Lung (tissue), 12 donors: ENCODE measurements around the gene SLC41A3. TPM values are rescaled to one million over a fixed set of nuclear protein-coding genes. Genes with fewer than 3 reads are reported as not detected.
"Not testable (repeated sequence)": the region's sequence is repeated elsewhere in the genome, so short reads cannot be mapped to it uniquely, and the experiment has no call there.

Experiments
- ATAC-seq: fragments of 200-7000 bp; cut with Tn5 transposase; one replicate; pipeline ENCODE4 v1.9.1; 2020; ENCODE audit warnings: moderate number of reproducible peaks; ENCODE audit not compliant: insufficient read depth, low FRiP score
- DNase-seq, 3 donors: peaks; one replicate each; pipeline ENCODE4 v3.0.0-alpha.2; 2013 to 2017
- H3K27ac ChIP-seq, 2 donors: one replicate each; pipeline ENCODE4 v1.5.1; 2013; ENCODE audit warnings: mild to moderate bottlenecking in 2 of 2, moderate library complexity in 2 of 2, control low read depth in 1 of 2, inconsistent platforms in 1 of 2, low read depth in 1 of 2, low read length in 1 of 2
- H3K27me3 ChIP-seq, 3 donors: one replicate each; pipeline ENCODE4 v1.5.1; 2013; ENCODE audit warnings: low read length in 2 of 3; ENCODE audit not compliant: control insufficient read depth in 3 of 3, insufficient read depth in 3 of 3
- H3K36me3 ChIP-seq, 4 donors: one replicate each; pipeline ENCODE4 v1.5.1; 2013; ENCODE audit warnings: low read length in 4 of 4, mild to moderate bottlenecking in 1 of 4, moderate library complexity in 1 of 4; ENCODE audit not compliant: control insufficient read depth in 4 of 4, insufficient read depth in 4 of 4
- H3K4me1 ChIP-seq, 5 donors: one replicate each; pipeline ENCODE4 v1.5.1; 2013; ENCODE audit warnings: low read length in 5 of 5, mild to moderate bottlenecking in 2 of 5, moderate library complexity in 1 of 5; ENCODE audit not compliant: control insufficient read depth in 5 of 5, insufficient read depth in 5 of 5
- H3K4me3 ChIP-seq: one replicate; pipeline ENCODE4 v1.5.1; 2013; ENCODE audit warnings: mild to moderate bottlenecking, control low read depth, moderate library complexity
- H3K9ac ChIP-seq, 2 donors: one replicate each; pipeline ENCODE4 v1.5.1; 2013; ENCODE audit warnings: low read length in 2 of 2, control low read depth in 1 of 2; ENCODE audit not compliant: insufficient read depth in 1 of 2
- H3K9me3 ChIP-seq, 4 donors: one replicate each; pipeline ENCODE4 v1.5.1; 2013; ENCODE audit warnings: low read length in 3 of 4, mild to moderate bottlenecking in 1 of 4, moderate library complexity in 1 of 4; ENCODE audit not compliant: control insufficient read depth in 4 of 4, insufficient read depth in 3 of 4
- WGBS, 2 donors: extraction: QIAGEN DNeasy Blood & Tissue Kit; methylation state at CpG; one replicate each; pipeline ENCODE4 v1.1.7; 2013; 5-methylcytosine and 5-hydroxymethylcytosine counted together
- polyA plus RNA-seq, 2 donors: library from polyadenylated mRNA; stranded (reverse); fragments of 200-250 nt; gene quantifications; one replicate each; pipeline ENCODE4 v1.2.1, GENCODE V29; 2013
- total RNA-seq, 2 donors: library from RNA; depleted of rRNA in 1 of 2; stranded (reverse); fragments of >200 nt in 1 of 2; gene quantifications; one replicate each; pipeline ENCODE4 v1.2.1, GENCODE V29; 2014 to 2021
- TF ChIP-seq, protein P1 (sequence below): IDR thresholded peaks from 2 replicates; pipeline ENCODE4 v1.5.1; 2012; ENCODE audit warnings: mild to moderate bottlenecking; ENCODE audit errors: control extremely low read depth, extremely low read depth
- donor health status: control.
- donor health status: control.
- donor health status: Bipolar disorder and iron deficiency.
- donor health status: healthy.
- donor health status: DM: yes; HTN: yes; CAD: no.

SLC41A3 gene
- total and polyA plus RNA-seq, 4 donors = 16.9 to 50.2 (median 34.8) TPM

DNA sequence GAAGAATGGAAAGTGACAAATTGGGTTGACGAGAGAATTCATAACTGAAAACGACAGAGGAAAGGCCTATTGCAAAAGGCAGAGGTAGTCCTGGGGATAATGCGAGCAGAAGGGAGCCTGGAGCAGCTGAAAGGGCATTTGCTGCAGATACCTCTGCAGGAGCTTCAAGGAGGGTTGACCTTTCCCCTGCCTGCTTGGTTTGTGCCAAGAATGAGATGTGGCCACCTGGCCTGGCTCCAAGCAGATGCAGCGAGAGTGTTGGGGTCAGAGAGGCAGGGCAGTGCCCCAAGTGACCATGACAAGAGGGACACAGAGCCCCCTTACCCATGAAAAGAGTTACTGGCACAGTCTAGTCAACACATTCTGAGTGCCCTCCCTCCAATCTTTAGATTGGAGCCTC is 43.5 kb downstream of the SLC41A3 start:
- Histone ChIP-seq H3K9me3 (peaks cover 0 to 2% (median 0%) of the 10 kb centered on the region in 4 donors), H3K4me1 (peaks cover 0 to 4% (median 0%) of the 10 kb centered on the region in 5 donors), H3K36me3 (peaks cover 0 to 11% (median 2%) of the 10 kb centered on the region in 4 donors), H3K27ac (no peak overlapping the region), H3K4me3 (no peak overlapping the region), H3K27me3 (no peaks in the 10 kb centered on the region), H3K9ac (no peak overlapping the region)
- DNase-seq (no peak), ATAC-seq (no peak)
- WGBS, 2 donors = 71 to 82% methylated on average over 4 of the region's 4 CpGs
- TF ChIP-seq, protein P1, sequence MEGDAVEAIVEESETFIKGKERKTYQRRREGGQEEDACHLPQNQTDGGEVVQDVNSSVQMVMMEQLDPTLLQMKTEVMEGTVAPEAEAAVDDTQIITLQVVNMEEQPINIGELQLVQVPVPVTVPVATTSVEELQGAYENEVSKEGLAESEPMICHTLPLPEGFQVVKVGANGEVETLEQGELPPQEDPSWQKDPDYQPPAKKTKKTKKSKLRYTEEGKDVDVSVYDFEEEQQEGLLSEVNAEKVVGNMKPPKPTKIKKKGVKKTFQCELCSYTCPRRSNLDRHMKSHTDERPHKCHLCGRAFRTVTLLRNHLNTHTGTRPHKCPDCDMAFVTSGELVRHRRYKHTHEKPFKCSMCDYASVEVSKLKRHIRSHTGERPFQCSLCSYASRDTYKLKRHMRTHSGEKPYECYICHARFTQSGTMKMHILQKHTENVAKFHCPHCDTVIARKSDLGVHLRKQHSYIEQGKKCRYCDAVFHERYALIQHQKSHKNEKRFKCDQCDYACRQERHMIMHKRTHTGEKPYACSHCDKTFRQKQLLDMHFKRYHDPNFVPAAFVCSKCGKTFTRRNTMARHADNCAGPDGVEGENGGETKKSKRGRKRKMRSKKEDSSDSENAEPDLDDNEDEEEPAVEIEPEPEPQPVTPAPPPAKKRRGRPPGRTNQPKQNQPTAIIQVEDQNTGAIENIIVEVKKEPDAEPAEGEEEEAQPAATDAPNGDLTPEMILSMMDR = no peak

DNA sequence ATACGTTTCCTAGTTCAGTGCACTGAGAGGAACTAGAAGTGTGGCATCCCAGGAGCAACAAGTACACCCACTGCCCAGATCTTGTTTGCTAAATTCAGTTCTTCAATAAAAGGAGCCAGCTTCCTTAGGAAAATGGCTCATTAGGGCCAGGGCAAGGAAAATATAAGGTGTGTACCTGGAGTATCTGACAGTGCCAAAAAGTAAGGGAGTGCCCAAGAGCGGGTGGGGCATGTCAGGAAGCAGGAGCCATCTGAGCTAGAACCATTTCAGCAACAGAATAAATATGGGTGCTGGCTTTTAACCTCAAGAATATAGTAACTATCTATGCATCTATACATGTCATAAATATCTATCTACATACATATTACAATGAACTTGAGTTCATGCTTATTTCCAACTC is 44.1 kb downstream of the SLC41A3 start:
- H3K4me3 ChIP-seq = no peak overlapping the region
- no peak for ATAC-seq
- no peak overlapping the region for H3K9ac ChIP-seq
- TF ChIP-seq, protein P1 = no peak
- no peaks in the 10 kb centered on the region for H3K27me3 ChIP-seq
- DNase-seq = no peak
- no peak overlapping the region for H3K27ac ChIP-seq
- 49 to 72% methylated on average over 2 of the region's 2 CpGs for WGBS, 2 donors
- peaks cover 0 to 4% (median 0%) of the 10 kb centered on the region in 5 donors for H3K4me1 ChIP-seq
- H3K36me3 ChIP-seq = peaks cover 0 to 11% (median 2%) of the 10 kb centered on the region in 4 donors
- H3K9me3 ChIP-seq = peaks cover 0 to 2% (median 0%) of the 10 kb centered on the region in 4 donors

DNA sequence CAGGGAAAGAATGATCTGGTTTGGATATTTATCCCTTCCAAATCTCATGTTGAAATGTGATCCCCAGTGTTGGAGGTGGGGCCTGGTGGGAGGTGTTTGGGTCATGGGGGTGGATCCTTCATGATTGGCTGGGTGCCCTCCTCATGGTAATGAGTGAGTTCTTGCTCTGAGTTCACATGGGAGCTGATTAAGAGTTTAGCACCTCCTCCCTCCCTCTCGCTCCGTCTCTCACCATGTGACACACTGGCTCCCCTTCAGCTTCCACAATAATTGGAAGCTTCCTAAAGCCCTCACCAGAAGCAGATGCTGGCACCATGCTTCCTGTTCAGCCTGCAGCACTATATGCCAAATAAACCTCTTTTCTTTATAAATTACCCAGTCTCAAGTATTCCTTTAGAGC is 45.1 kb downstream of the SLC41A3 start:
- H3K9ac ChIP-seq, DNase-seq, H3K27me3 ChIP-seq, H3K4me3 ChIP-seq, H3K27ac ChIP-seq, ATAC-seq, H3K9me3 ChIP-seq, H3K4me1 ChIP-seq: not testable (repeated sequence)
- 94 to 100% methylated on average over 2 of the region's 2 CpGs for WGBS, 2 donors
- H3K36me3 ChIP-seq = peaks cover 1 to 11% (median 3%) of the 10 kb centered on the region in 4 donors

DNA sequence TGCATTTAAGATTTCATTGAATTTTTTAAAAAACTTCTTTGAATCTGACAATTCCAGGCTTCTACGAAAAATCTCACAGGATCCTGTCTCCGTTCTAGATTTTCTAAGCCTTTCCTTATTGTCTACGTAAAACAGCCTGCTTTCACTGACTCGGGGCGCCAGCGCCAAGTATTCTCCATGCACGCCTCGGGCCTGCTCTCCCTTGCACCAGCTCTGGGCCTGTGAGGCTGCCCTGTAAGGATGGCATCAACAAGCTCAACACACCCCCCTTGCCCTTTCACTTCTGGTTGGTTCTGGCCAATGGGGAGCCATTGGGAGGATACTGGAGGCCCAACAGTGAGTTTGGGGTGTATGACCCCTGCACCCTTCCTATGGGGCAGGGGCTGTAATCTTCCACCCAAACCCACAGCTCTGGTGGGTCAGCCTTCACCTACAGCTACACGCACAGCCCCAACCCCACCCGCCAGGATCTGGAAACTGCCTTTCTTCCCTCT is 47.8 kb downstream of the SLC41A3 start:
- Histone ChIP-seq H3K36me3 (peaks cover 2 to 16% (median 10%) of the 10 kb centered on the region in 4 donors), H3K4me1 (peaks cover 0 to 5% (median 0%) of the 10 kb centered on the region in 5 donors), H3K4me3 (no peak overlapping the region), H3K27me3 (no peaks in the 10 kb centered on the region), H3K9me3 (peaks cover 0 to 2% (median 0%) of the 10 kb centered on the region in 4 donors), H3K27ac (no peak overlapping the region), H3K9ac (no peak overlapping the region)
- TF ChIP-seq, protein P1 = no peak
- ATAC-seq = no peak
- no peak for DNase-seq
- WGBS, 2 donors = 97 to 99% methylated on average over 10 of the region's 10 CpGs
